DOHH2 (cell line): ENCODE results near the gene KLK5.

ENCODE experiments used
- H3F3A ChIP-seq: fragments of 200-600 bp; sonication (generic), shearing (Covaris generic); 2 replicates; pipeline ENCODE4 v1.6.0; 2016; ENCODE audit warnings: antibody characterized with exemption, mild to moderate bottlenecking; ENCODE audit not compliant: control insufficient read depth, insufficient read depth
- H3K27ac ChIP-seq: fragments of 200-600 bp; sonication (generic); 2 replicates; pipeline ENCODE4 v1.5.1; 2014; ENCODE audit warnings: low read depth, mild to moderate bottlenecking, low read length, moderate library complexity
- H3K27me3 ChIP-seq: fragments of 200-600 bp; sonication (generic); 2 replicates; pipeline ENCODE4 v1.6.1; 2014; ENCODE audit warnings: mild to moderate bottlenecking, low read length, mixed read lengths; ENCODE audit not compliant: control insufficient read depth
- H3K36me3 ChIP-seq: fragments of 200-600 bp; sonication (generic); 2 replicates; pipeline ENCODE4 v1.6.1; 2014; ENCODE audit warnings: mild to moderate bottlenecking, low read length, moderate library complexity, mixed read lengths; ENCODE audit not compliant: control insufficient read depth
- H3K4me1 ChIP-seq: fragments of 200-600 bp; sonication (generic); 2 replicates; pipeline ENCODE4 v1.6.1; 2014; ENCODE audit warnings: mild to moderate bottlenecking, low read length, mixed read lengths; ENCODE audit not compliant: control insufficient read depth
- H3K4me2 ChIP-seq: fragments of 200-600 bp; sonication (generic); 2 replicates; pipeline ENCODE4 v1.6.0; 2014; ENCODE audit warnings: mild to moderate bottlenecking, low read length, moderate library complexity
- H3K4me3 ChIP-seq: fragments of 200-600 bp; sonication (generic); 2 replicates; pipeline ENCODE4 v1.5.1; 2014; ENCODE audit warnings: mild to moderate bottlenecking, low read length, mixed read lengths
- H3K79me2 ChIP-seq: fragments of 200-600 bp; sonication (generic); 2 replicates; pipeline ENCODE4 v1.6.1; 2014; ENCODE audit warnings: mild to moderate bottlenecking, low read length, mixed read lengths; ENCODE audit not compliant: control insufficient read depth
- H3K9me2 ChIP-seq: fragments of 200-600 bp; sonication (generic); replicated peaks from 2 replicates; pipeline ENCODE4 v1.6.1; 2014; ENCODE audit warnings: mild to moderate bottlenecking, low read length, mixed read lengths; ENCODE audit not compliant: control insufficient read depth
- H3K9me3 ChIP-seq: fragments of 200-600 bp; sonication (generic); 2 replicates; pipeline ENCODE4 v1.6.1; 2014; ENCODE audit warnings: antibody characterized with exemption, low read length, mixed read lengths; ENCODE audit not compliant: control insufficient read depth, insufficient read depth
- H4K20me1 ChIP-seq: fragments of 200-600 bp; sonication (generic); 2 replicates; pipeline ENCODE4 v1.6.0; 2014; ENCODE audit warnings: low read depth, mild to moderate bottlenecking, antibody characterized with exemption, low read length, moderate library complexity; ENCODE audit not compliant: control insufficient read depth, insufficient read depth
- EZH2phosphoT487 ChIP-seq: fragments of 200-600 bp; sonication (generic); IDR thresholded peaks from 2 replicates; pipeline ENCODE4 v1.6.1; 2017; ENCODE audit warnings: borderline replicate concordance, mild to moderate bottlenecking, antibody characterized with exemption, low read length, moderate library complexity, mixed read lengths
- TF ChIP-seq, protein P1 (sequence below): fragments of 200-600 bp; sonication (generic); IDR thresholded peaks from one replicate; pipeline ENCODE4 v1.5.1; 2014; ENCODE audit warnings: antibody characterized with exemption, mild to moderate bottlenecking, low read depth, low read length; ENCODE audit not compliant: poor library complexity, severe bottlenecking

The KLK5 gene

DNA sequence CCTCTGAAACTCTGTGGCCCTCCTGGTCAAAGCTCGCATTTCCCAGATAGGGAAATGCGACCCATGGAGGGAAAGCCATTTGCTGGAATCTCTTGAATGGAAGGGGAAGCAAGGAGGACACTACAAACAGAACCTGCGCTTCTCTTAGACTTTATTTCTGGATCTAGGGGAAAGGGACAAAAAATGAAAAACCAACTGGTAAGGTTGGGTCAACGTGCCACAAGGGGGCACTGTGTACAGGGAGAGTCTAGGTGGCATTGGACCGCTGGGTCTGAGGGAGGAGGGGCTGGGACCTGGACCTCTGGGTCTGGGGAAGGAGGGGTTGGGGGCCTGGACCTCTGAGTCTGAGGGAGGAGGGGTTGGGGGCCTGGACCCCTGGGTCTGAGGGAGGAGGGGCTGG is 46.6 kb downstream of the KLK5 start:
- no peaks in the 10 kb centered on the region for H3K4me1 ChIP-seq
- no peaks in the 10 kb centered on the region for H3K36me3 ChIP-seq
- H3K79me2 ChIP-seq = no peaks in the 10 kb centered on the region
- H3F3A ChIP-seq = no peaks in the 10 kb centered on the region
- no peak overlapping the region for H3K27ac ChIP-seq
- H3K9me3 ChIP-seq = no peaks in the 10 kb centered on the region
- no peaks in the 10 kb centered on the region for H3K9me2 ChIP-seq
- peaks cover 14% of the 10 kb centered on the region for H3K27me3 ChIP-seq
- TF ChIP-seq, protein P1, sequence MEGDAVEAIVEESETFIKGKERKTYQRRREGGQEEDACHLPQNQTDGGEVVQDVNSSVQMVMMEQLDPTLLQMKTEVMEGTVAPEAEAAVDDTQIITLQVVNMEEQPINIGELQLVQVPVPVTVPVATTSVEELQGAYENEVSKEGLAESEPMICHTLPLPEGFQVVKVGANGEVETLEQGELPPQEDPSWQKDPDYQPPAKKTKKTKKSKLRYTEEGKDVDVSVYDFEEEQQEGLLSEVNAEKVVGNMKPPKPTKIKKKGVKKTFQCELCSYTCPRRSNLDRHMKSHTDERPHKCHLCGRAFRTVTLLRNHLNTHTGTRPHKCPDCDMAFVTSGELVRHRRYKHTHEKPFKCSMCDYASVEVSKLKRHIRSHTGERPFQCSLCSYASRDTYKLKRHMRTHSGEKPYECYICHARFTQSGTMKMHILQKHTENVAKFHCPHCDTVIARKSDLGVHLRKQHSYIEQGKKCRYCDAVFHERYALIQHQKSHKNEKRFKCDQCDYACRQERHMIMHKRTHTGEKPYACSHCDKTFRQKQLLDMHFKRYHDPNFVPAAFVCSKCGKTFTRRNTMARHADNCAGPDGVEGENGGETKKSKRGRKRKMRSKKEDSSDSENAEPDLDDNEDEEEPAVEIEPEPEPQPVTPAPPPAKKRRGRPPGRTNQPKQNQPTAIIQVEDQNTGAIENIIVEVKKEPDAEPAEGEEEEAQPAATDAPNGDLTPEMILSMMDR = peak; percentile 64
- TF ChIP-seq EZH2phosphoT487 = no peak
- no peak overlapping the region for H3K4me2 ChIP-seq
- H3K4me3 ChIP-seq = no peak overlapping the region
- no peaks in the 10 kb centered on the region for H4K20me1 ChIP-seq

DNA sequence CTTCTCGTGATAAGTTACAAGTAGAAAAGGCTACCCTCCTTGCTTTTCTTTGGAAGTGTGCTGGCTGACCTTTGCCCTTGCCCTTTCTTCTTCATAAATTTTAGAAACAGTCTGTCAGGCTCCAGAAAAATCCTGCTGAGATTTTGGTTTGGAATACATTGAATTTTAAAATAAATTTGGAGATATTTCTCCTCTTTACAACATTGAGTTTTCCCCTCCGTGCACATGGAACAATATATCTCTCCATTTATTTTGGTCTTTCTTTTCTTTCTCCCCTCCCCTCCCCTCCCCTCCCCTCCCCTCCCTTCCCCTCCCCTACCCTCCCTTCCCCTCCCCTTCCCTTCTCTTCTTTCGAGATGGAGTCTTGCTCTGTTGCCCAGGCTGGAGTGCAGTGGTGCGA is 50.2 kb downstream of the KLK5 start:
- Histone ChIP-seq H3K36me3 (no peaks in the 10 kb centered on the region), H3K27me3 (0 out of 2 replicates have a peak, but pooled peaks cover 10% of the 10 kb centered on the region), H4K20me1 (no peaks in the 10 kb centered on the region), H3K27ac (no peak overlapping the region), H3K4me2 (no peak overlapping the region), H3K4me1 (no peaks in the 10 kb centered on the region), H3F3A (no peaks in the 10 kb centered on the region), H3K9me3 (no peaks in the 10 kb centered on the region), H3K9me2 (no peaks in the 10 kb centered on the region), H3K4me3 (no peak overlapping the region), H3K79me2 (no peaks in the 10 kb centered on the region)
- TF ChIP-seq, protein P1 = no peak
- TF ChIP-seq EZH2phosphoT487 = no peak

DNA sequence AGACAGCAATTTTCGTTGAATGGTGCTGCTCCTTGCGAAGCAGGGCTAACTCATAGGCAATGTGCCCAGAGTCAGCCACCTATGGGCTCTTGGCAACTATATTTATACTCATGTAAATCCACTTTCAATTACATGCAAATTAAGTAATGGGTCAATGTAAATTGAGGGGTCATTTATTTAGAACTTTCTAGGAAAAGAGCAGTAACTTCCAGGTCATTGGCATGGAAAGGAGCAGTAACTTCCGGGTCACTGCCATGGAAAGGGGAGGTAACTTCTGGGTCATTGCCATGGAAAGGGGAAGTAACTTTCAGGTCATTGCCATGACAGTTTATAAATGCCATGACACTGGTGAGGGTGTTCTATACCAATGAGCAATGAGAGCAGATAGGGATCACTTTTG is 53.3 kb downstream of the KLK5 start:
- H3F3A ChIP-seq = no peaks in the 10 kb centered on the region
- H3K27ac ChIP-seq = no peak overlapping the region
- no peaks in the 10 kb centered on the region for H3K9me2 ChIP-seq
- H4K20me1 ChIP-seq = no peaks in the 10 kb centered on the region
- no peaks in the 10 kb centered on the region for H3K36me3 ChIP-seq
- no peaks in the 10 kb centered on the region for H3K79me2 ChIP-seq
- 0 out of 2 replicates have a peak, but pooled peaks cover 7% of the 10 kb centered on the region for H3K27me3 ChIP-seq
- TF ChIP-seq, protein P1 = no peak
- no peak for TF ChIP-seq EZH2phosphoT487
- H3K4me2 ChIP-seq = no peak overlapping the region
- H3K4me1 ChIP-seq = peaks cover 12% of the 10 kb centered on the region
- H3K9me3 ChIP-seq = peaks cover 7% of the 10 kb centered on the region
- no peak overlapping the region for H3K4me3 ChIP-seq

DNA sequence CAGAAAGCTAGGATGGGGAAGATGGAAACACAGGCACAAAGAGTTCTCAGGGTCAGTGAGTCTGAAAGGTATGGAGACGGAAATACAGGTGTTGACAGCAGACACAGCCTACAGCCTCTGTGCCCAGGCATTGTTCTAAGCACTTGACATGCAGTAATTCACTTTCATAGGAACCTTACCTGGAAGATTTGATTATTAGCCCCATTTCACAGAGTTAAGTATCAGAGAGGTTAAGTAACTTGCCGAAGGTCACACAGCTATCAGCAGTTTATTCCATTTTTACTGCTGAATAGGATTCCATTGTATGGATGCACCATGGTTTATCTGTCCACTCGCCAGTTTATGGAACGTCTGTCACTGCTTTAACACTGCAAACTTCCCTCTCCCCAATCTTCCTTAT is 54.8 kb downstream of the KLK5 start:
- TF ChIP-seq, protein P1 = no peak
- no peak for TF ChIP-seq EZH2phosphoT487
- Histone ChIP-seq H3K4me3 (no peak overlapping the region), H3K4me1 (peaks cover 12% of the 10 kb centered on the region), H4K20me1 (no peaks in the 10 kb centered on the region), H3K36me3 (no peaks in the 10 kb centered on the region), H3F3A (no peaks in the 10 kb centered on the region), H3K4me2 (no peak overlapping the region), H3K27me3 (0 out of 2 replicates have a peak, but pooled peaks cover 7% of the 10 kb centered on the region), H3K9me3 (peaks cover 8% of the 10 kb centered on the region), H3K79me2 (no peaks in the 10 kb centered on the region), H3K27ac (no peak overlapping the region), H3K9me2 (no peaks in the 10 kb centered on the region)
